ENCODE data around the gene NCAPG2.

The NCAPG2 gene

DNA sequence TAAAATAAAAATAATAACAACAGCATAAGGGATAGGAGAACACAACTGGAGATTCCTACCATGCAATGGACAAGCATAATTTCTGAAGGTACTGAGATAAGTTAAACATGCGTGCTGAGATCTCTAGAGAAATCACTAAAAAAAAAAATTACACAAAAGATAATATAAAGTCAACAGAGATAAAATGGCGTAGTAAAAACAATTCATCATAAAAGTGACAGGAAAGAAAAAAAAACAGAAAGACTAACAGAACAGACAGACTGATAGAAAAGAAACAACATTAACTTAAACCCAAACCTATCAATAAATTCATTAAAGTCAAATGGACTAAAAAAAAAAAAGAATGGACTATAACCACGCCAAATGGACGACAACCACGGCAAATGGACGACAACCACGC lies 56.4 kb downstream of the NCAPG2 start:
- Histone ChIP-seq H2BK12ac (ENCODE audit: low read length) (no peak overlapping the region), H2BK120ac (ENCODE audit: low read depth, low read length) (no peak overlapping the region), H3K36me3 (replicated peaks in 1 of 2; ENCODE audit: control insufficient read depth in 2 of 2, insufficient read depth in 2 of 2, low read length in 2 of 2) (peaks cover 26 to 97% of the 10 kb centered on the region in 2 donors), H3K14ac (ENCODE audit: low read length) (no peak overlapping the region), H3K27ac (replicated peaks; ENCODE audit: low read length) (no peak overlapping the region), H3K4ac (ENCODE audit: low read length) (no peak overlapping the region), H3K27me3 (ENCODE audit: control insufficient read depth in 3 of 3, insufficient read depth in 3 of 3, low read depth in 1 of 3, low read length in 3 of 3) (no peaks in the 10 kb centered on the region), H3K23ac (ENCODE audit: low read depth, low read length, poor library complexity) (no peak overlapping the region), H3K9ac (ENCODE audit: low read depth, low read length, poor library complexity) (no peak overlapping the region), H3K79me1 (ENCODE audit: low read depth, low read length) (no peaks in the 10 kb centered on the region), H3K4me1 (ENCODE audit: control insufficient read depth in 2 of 2, insufficient read depth in 1 of 2, low read depth in 1 of 2, low read length in 2 of 2) (no peaks in the 10 kb centered on the region), H2BK15ac (ENCODE audit: low read length) (no peak overlapping the region), H3K4me3 (ENCODE audit: low read length in 2 of 2) (no peak overlapping the region), H2AK5ac (ENCODE audit: low read depth, low read length) (no peak overlapping the region), H3K4me2 (ENCODE audit: insufficient read depth, low read length, poor library complexity, severe bottlenecking) (no peak overlapping the region), H4K91ac (ENCODE audit: low read depth, low read length, poor library complexity) (no peak overlapping the region), H3K9me3 (replicated peaks in 1 of 2; ENCODE audit: control insufficient read depth in 2 of 2, insufficient read depth in 1 of 2, low read depth in 1 of 2, low read length in 2 of 2) (peaks cover 2 to 8% of the 10 kb centered on the region in 2 donors), H4K8ac (ENCODE audit: low read depth, low read length) (no peak overlapping the region), H2AFZ (ENCODE audit: low read length) (no peak overlapping the region), H2BK5ac (ENCODE audit: low read length) (no peak overlapping the region), H3K18ac (ENCODE audit: low read length) (no peak overlapping the region)
- no CpG with 5 or more reads among the region's 7 CpGs for WGBS, 2 donors (ENCODE audit: extremely low coverage in 2 of 2, insufficient read length in 2 of 2, insufficient replicate concordance in 1 of 2)
- no peak for DNase-seq (ENCODE audit: low spot score)

GRCh38 chr7:158647475-158647792 lies 57.2 kb downstream of the NCAPG2 start:
- H3K27ac ChIP-seq (replicated peaks; ENCODE audit: low read length) = no peak overlapping the region
- no peak overlapping the region for H3K4me2 ChIP-seq (ENCODE audit: insufficient read depth, low read length, poor library complexity, severe bottlenecking)
- no peak overlapping the region for H4K91ac ChIP-seq (ENCODE audit: low read depth, low read length, poor library complexity)
- H3K79me1 ChIP-seq (ENCODE audit: low read depth, low read length) = no peaks in the 10 kb centered on the region
- no peak overlapping the region for H2AK5ac ChIP-seq (ENCODE audit: low read depth, low read length)
- no peak overlapping the region for H2BK12ac ChIP-seq (ENCODE audit: low read length)
- no peak overlapping the region for H2BK15ac ChIP-seq (ENCODE audit: low read length)
- no peaks in the 10 kb centered on the region for H3K4me1 ChIP-seq (ENCODE audit: control insufficient read depth in 2 of 2, insufficient read depth in 1 of 2, low read depth in 1 of 2, low read length in 2 of 2)
- no peak overlapping the region for H3K9ac ChIP-seq (ENCODE audit: low read depth, low read length, poor library complexity)
- no peak overlapping the region for H2BK120ac ChIP-seq (ENCODE audit: low read depth, low read length)
- H3K36me3 ChIP-seq (replicated peaks in 1 of 2; ENCODE audit: control insufficient read depth in 2 of 2, insufficient read depth in 2 of 2, low read length in 2 of 2) = peaks cover 26 to 97% of the 10 kb centered on the region in 2 donors
- no peak overlapping the region for H4K8ac ChIP-seq (ENCODE audit: low read depth, low read length)
- no peaks in the 10 kb centered on the region for H3K27me3 ChIP-seq (ENCODE audit: control insufficient read depth in 3 of 3, insufficient read depth in 3 of 3, low read depth in 1 of 3, low read length in 3 of 3)
- no peak overlapping the region for H2BK5ac ChIP-seq (ENCODE audit: low read length)
- peaks cover 2 to 8% of the 10 kb centered on the region in 2 donors for H3K9me3 ChIP-seq (replicated peaks in 1 of 2; ENCODE audit: control insufficient read depth in 2 of 2, insufficient read depth in 1 of 2, low read depth in 1 of 2, low read length in 2 of 2)
- H3K4me3 ChIP-seq (ENCODE audit: low read length in 2 of 2) = no peak overlapping the region
- no peak overlapping the region for H3K4ac ChIP-seq (ENCODE audit: low read length)
- no peak for DNase-seq (ENCODE audit: low spot score)
- no peak overlapping the region for H3K18ac ChIP-seq (ENCODE audit: low read length)
- no CpG with 5 or more reads among the region's 2 CpGs for WGBS, 2 donors (ENCODE audit: extremely low coverage in 2 of 2, insufficient read length in 2 of 2, insufficient replicate concordance in 1 of 2)
- H3K14ac ChIP-seq (ENCODE audit: low read length) = no peak overlapping the region
- H2AFZ ChIP-seq (ENCODE audit: low read length) = no peak overlapping the region
- no peak overlapping the region for H3K23ac ChIP-seq (ENCODE audit: low read depth, low read length, poor library complexity)

GRCh38 chr7:158646766-158647474 lies 57.7 kb downstream of the NCAPG2 start:
- H2BK12ac ChIP-seq (ENCODE audit: low read length) = no peak overlapping the region
- no peak overlapping the region for H3K4me3 ChIP-seq (ENCODE audit: low read length in 2 of 2)
- DNase-seq (ENCODE audit: low spot score) = no peak
- H2BK5ac ChIP-seq (ENCODE audit: low read length) = no peak overlapping the region
- H3K4me2 ChIP-seq (ENCODE audit: insufficient read depth, low read length, poor library complexity, severe bottlenecking) = no peak overlapping the region
- no peak overlapping the region for H3K9ac ChIP-seq (ENCODE audit: low read depth, low read length, poor library complexity)
- H3K14ac ChIP-seq (ENCODE audit: low read length) = no peak overlapping the region
- no peak overlapping the region for H3K23ac ChIP-seq (ENCODE audit: low read depth, low read length, poor library complexity)
- H3K4me1 ChIP-seq (ENCODE audit: control insufficient read depth in 2 of 2, insufficient read depth in 1 of 2, low read depth in 1 of 2, low read length in 2 of 2) = no peaks in the 10 kb centered on the region
- H2BK120ac ChIP-seq (ENCODE audit: low read depth, low read length) = no peak overlapping the region
- no peak overlapping the region for H2AFZ ChIP-seq (ENCODE audit: low read length)
- H3K18ac ChIP-seq (ENCODE audit: low read length) = no peak overlapping the region
- no peak overlapping the region for H2BK15ac ChIP-seq (ENCODE audit: low read length)
- no peak overlapping the region for H3K27ac ChIP-seq (replicated peaks; ENCODE audit: low read length)
- no peaks in the 10 kb centered on the region for H3K79me1 ChIP-seq (ENCODE audit: low read depth, low read length)
- H3K27me3 ChIP-seq (ENCODE audit: control insufficient read depth in 3 of 3, insufficient read depth in 3 of 3, low read depth in 1 of 3, low read length in 3 of 3) = no peaks in the 10 kb centered on the region
- H3K9me3 ChIP-seq (replicated peaks in 1 of 2; ENCODE audit: control insufficient read depth in 2 of 2, insufficient read depth in 1 of 2, low read depth in 1 of 2, low read length in 2 of 2) = peaks cover 0 to 8% of the 10 kb centered on the region in 2 donors
- WGBS, 2 donors (ENCODE audit: extremely low coverage in 2 of 2, insufficient read length in 2 of 2, insufficient replicate concordance in 1 of 2) = no CpG with 5 or more reads among the region's 7 CpGs
- H2AK5ac ChIP-seq (ENCODE audit: low read depth, low read length) = no peak overlapping the region
- H3K36me3 ChIP-seq (replicated peaks in 1 of 2; ENCODE audit: control insufficient read depth in 2 of 2, insufficient read depth in 2 of 2, low read length in 2 of 2) = peaks cover 24 to 97% of the 10 kb centered on the region in 2 donors
- H4K91ac ChIP-seq (ENCODE audit: low read depth, low read length, poor library complexity) = no peak overlapping the region
- no peak overlapping the region for H4K8ac ChIP-seq (ENCODE audit: low read depth, low read length)
- no peak overlapping the region for H3K4ac ChIP-seq (ENCODE audit: low read length)

- Histone ChIP-seq H2BK120ac (ENCODE audit: low read depth, low read length) (no peak overlapping the region), H3K9ac (ENCODE audit: low read depth, low read length, poor library complexity) (peak overlapping the region; percentile 57), H3K23ac (ENCODE audit: low read depth, low read length, poor library complexity) (no peak overlapping the region), H2AFZ (ENCODE audit: low read length) (no peak overlapping the region), H3K18ac (ENCODE audit: low read length) (no peak overlapping the region), H3K27me3 (ENCODE audit: control insufficient read depth in 3 of 3, insufficient read depth in 3 of 3, low read depth in 1 of 3, low read length in 3 of 3) (no peaks in the 10 kb centered on the region), H3K79me1 (ENCODE audit: low read depth, low read length) (no peaks in the 10 kb centered on the region), H3K27ac (replicated peaks; ENCODE audit: low read length) (no peak overlapping the region), H2AK5ac (ENCODE audit: low read depth, low read length) (no peak overlapping the region), H2BK5ac (ENCODE audit: low read length) (no peak overlapping the region), H3K14ac (ENCODE audit: low read length) (no peak overlapping the region), H4K91ac (ENCODE audit: low read depth, low read length, poor library complexity) (no peak overlapping the region), H3K36me3 (replicated peaks in 1 of 2; ENCODE audit: control insufficient read depth in 2 of 2, insufficient read depth in 2 of 2, low read length in 2 of 2) (peaks cover 22 to 97% of the 10 kb centered on the region in 2 donors), H4K8ac (ENCODE audit: low read depth, low read length) (no peak overlapping the region), H3K4ac (ENCODE audit: low read length) (no peak overlapping the region), H2BK12ac (ENCODE audit: low read length) (no peak overlapping the region), H2BK15ac (ENCODE audit: low read length) (no peak overlapping the region), H3K4me3 (ENCODE audit: low read length in 2 of 2) (no peak overlapping the region), H3K4me2 (ENCODE audit: insufficient read depth, low read length, poor library complexity, severe bottlenecking) (no peak overlapping the region), H3K9me3 (replicated peaks in 1 of 2; ENCODE audit: control insufficient read depth in 2 of 2, insufficient read depth in 1 of 2, low read depth in 1 of 2, low read length in 2 of 2) (peaks cover 0 to 8% of the 10 kb centered on the region in 2 donors), H3K4me1 (ENCODE audit: control insufficient read depth in 2 of 2, insufficient read depth in 1 of 2, low read depth in 1 of 2, low read length in 2 of 2) (no peaks in the 10 kb centered on the region)
- no CpG with 5 or more reads among the region's 4 CpGs for WGBS, 2 donors (ENCODE audit: extremely low coverage in 2 of 2, insufficient read length in 2 of 2, insufficient replicate concordance in 1 of 2)
- DNase-seq (ENCODE audit: low spot score) = no peak
Measured at GRCh38 chr7:158645842-158646241, 58.8 kb downstream of the NCAPG2 start.

Data from neuronal stem cell (in vitro differentiated cells).